ENCODE results near the gene TFEB. TPM values are rescaled to one million over a fixed set of nuclear protein-coding genes. Genes with fewer than 3 reads are reported as not detected.

Gene TFEB
- total RNA-seq, 4 donors from 2014 or later = 24.2 to 46.7 (median 33.1) TPM

GRCh38 chr6:41737591-41738130, 2.3 kb upstream of the TFEB start:
- DNase-seq (ENCODE audit: extremely low spot score) = no peak
- Histone ChIP-seq H3K27ac (replicated peaks in 1 of 4) (no peak overlapping the region), H3K36me3 (no peaks in the 10 kb centered on the region), H3K9me3 (no peaks in the 10 kb centered on the region), H3K27me3 (peaks cover 0 to 6% (median 0%) of the 10 kb centered on the region in 4 donors), H3K4me3 (no peak overlapping the region), H3K4me1 (peaks cover 18 to 23% (median 21%) of the 10 kb centered on the region in 4 donors)
- intact Hi-C loops (cut with DNase I) = loop anchor here (5.0 kb wide), 1 partner anchor 40 kb away; the partner anchor contains the start of gene FRS3
- TF ChIP-seq EP300 (IDR thresholded peaks at IDR 0.05) (no peak), POLR2A (IDR thresholded peaks at IDR 0.05; ENCODE audit: low read depth) (no peak), POLR2AphosphoS5 (IDR thresholded peaks at IDR 0.05) (no peak)
- WGBS = 95% methylated on average over 6 of the region's 6 CpGs

GRCh38 chr6:41736800-41737555, 1.6 kb upstream of the TFEB start:
- Histone ChIP-seq H3K4me1 (peaks cover 23 to 30% (median 27%) of the 10 kb centered on the region in 4 donors), H3K27ac (replicated peaks in 1 of 4) (no peak overlapping the region)

GRCh38 chr6:41736186-41736733, 852 bp upstream of the TFEB start:
- no peak for TF ChIP-seq POLR2AphosphoS5 (IDR thresholded peaks at IDR 0.05)
- TF ChIP-seq POLR2A (IDR thresholded peaks at IDR 0.05; ENCODE audit: low read depth) = no peak
- no peak for TF ChIP-seq EP300 (IDR thresholded peaks at IDR 0.05)
- no peak for TF ChIP-seq CTCF (IDR thresholded peaks at IDR 0.05)
- WGBS = 78% methylated on average over 6 of the region's 6 CpGs
- Histone ChIP-seq H3K27ac (replicated peaks in 1 of 4) (no peak overlapping the region), H3K4me3 (peak overlapping the region in 2 of 4 donors; percentile 98), H3K9me3 (no peaks in the 10 kb centered on the region), H3K36me3 (no peaks in the 10 kb centered on the region), H3K4me1 (peaks cover 31 to 37% (median 34%) of the 10 kb centered on the region in 4 donors), H3K27me3 (peaks cover 0 to 6% (median 0%) of the 10 kb centered on the region in 4 donors)
- DNase-seq (ENCODE audit: extremely low spot score) = no peak
- intact Hi-C loops (cut with DNase I) = loop anchor here (5.0 kb wide), 1 partner anchor 41 kb away; the partner anchor contains the start of gene FRS3

More at GRCh38 chr6:41736800-41737555, 1.6 kb upstream of the TFEB start:
- DNase-seq (ENCODE audit: extremely low spot score) = no peak
- H3K4me3 ChIP-seq = no peak overlapping the region
- peaks cover 0 to 6% (median 0%) of the 10 kb centered on the region in 4 donors for H3K27me3 ChIP-seq
- WGBS = 88% methylated on average over 12 of the region's 13 CpGs
- H3K36me3 ChIP-seq = no peaks in the 10 kb centered on the region
- H3K9me3 ChIP-seq = no peaks in the 10 kb centered on the region
- TF ChIP-seq POLR2A (IDR thresholded peaks at IDR 0.05; ENCODE audit: low read depth) (no peak), CTCF (IDR thresholded peaks at IDR 0.05) (no peak), POLR2AphosphoS5 (IDR thresholded peaks at IDR 0.05) (no peak), EP300 (IDR thresholded peaks at IDR 0.05) (no peak)
- intact Hi-C loops (cut with DNase I) = loop anchor here (5.0 kb wide), 1 partner anchor 40 kb away; the partner anchor contains the start of gene FRS3

- Histone ChIP-seq H3K27ac (replicated peaks in 1 of 4) (peak overlapping the region; percentile 97 to 99 (median 98)), H3K36me3 (no peaks in the 10 kb centered on the region), H3K4me3 (peak overlapping the region; percentile 90 to 98 (median 97)), H3K9me3 (no peaks in the 10 kb centered on the region), H3K27me3 (peaks cover 0 to 1% (median 0%) of the 10 kb centered on the region in 4 donors), H3K4me1 (peaks cover 45 to 50% (median 48%) of the 10 kb centered on the region in 4 donors)
- DNase-seq (ENCODE audit: extremely low spot score) = peak; percentile 95
- TF ChIP-seq CTCF (IDR thresholded peaks at IDR 0.05) = no peak
- 0% methylated on average over 7 of the region's 76 CpGs for WGBS
- intact Hi-C loops (cut with DNase I) = loop anchor here (5.0 kb wide), 1 partner anchor 42 kb away; the partner anchor contains the start of gene FRS3
These were observed 562 bp downstream of the TFEB start for GRCh38 chr6:41734666-41735426.

All from esophagus muscularis mucosa (tissue), 4 donors.